ENCODE results near the gene PI4K2B. TPM values are rescaled to one million over a fixed set of nuclear protein-coding genes. Genes with fewer than 3 reads are reported as not detected.

Gene PI4K2B
- total RNA-seq, 2 donors from 2014 or later = 15.6 to 16.1 TPM

DNA sequence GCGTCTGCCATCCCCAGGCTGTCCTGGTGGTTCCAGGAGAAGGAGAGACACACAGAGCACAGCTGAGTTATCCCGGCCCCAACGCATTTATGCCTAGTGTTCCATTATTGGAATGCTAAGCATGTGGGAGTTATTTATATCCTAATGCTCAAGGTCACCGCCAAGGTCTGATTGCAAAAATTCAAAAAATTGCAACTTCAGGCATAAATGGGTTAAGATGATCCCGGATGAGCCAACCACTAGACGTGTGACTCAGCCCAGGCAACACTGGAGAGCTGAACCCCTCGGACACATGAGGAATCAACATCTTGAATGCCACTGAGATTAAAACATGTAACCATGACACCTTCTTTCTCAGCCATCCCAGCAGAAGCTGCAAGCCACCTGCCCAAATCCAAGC lies 74.9 kb downstream of the PI4K2B start:
- Histone ChIP-seq H3K4me1 (ENCODE audit: control insufficient read depth, insufficient read depth, low read length) (no peaks in the 10 kb centered on the region), H3K9me3 (ENCODE audit: control insufficient read depth, low read length) (peaks cover 6% of the 10 kb centered on the region), H3K27ac (ENCODE audit: low read depth, low read length) (no peak overlapping the region), H3K4me3 (ENCODE audit: low read length) (no peak overlapping the region), H3K9ac (ENCODE audit: extremely low read depth, low read length, poor library complexity, severe bottlenecking) (no peak overlapping the region), H3K27me3 (ENCODE audit: control insufficient read depth, insufficient read depth, low read length, poor library complexity, severe bottlenecking) (no peaks in the 10 kb centered on the region), H3K36me3 (ENCODE audit: control insufficient read depth, insufficient read depth, low read length) (no peaks in the 10 kb centered on the region)
- Mint-ChIP-seq H3K4me1 (peaks cover 8% of the 10 kb centered on the region), H3K27me3 (ENCODE audit: insufficient read depth) (peaks cover 1% of the 10 kb centered on the region), H3K36me3 (ENCODE audit: low read depth) (no peaks in the 10 kb centered on the region), H3K27ac (no peak overlapping the region), H3K4me3 (no peak overlapping the region), H3K9me3 (peaks cover 4% of the 10 kb centered on the region)
- DNase-seq = no peak
- 74 to 90% methylated on average over 6 to 7 of the region's 7 CpGs for WGBS, 2 experiments (ENCODE audit: insufficient coverage in 1 of 2, insufficient read length in 1 of 2)
- TF ChIP-seq, protein P1, sequence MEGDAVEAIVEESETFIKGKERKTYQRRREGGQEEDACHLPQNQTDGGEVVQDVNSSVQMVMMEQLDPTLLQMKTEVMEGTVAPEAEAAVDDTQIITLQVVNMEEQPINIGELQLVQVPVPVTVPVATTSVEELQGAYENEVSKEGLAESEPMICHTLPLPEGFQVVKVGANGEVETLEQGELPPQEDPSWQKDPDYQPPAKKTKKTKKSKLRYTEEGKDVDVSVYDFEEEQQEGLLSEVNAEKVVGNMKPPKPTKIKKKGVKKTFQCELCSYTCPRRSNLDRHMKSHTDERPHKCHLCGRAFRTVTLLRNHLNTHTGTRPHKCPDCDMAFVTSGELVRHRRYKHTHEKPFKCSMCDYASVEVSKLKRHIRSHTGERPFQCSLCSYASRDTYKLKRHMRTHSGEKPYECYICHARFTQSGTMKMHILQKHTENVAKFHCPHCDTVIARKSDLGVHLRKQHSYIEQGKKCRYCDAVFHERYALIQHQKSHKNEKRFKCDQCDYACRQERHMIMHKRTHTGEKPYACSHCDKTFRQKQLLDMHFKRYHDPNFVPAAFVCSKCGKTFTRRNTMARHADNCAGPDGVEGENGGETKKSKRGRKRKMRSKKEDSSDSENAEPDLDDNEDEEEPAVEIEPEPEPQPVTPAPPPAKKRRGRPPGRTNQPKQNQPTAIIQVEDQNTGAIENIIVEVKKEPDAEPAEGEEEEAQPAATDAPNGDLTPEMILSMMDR (conservative IDR thresholded peaks at IDR 0.05) = no peak

DNA sequence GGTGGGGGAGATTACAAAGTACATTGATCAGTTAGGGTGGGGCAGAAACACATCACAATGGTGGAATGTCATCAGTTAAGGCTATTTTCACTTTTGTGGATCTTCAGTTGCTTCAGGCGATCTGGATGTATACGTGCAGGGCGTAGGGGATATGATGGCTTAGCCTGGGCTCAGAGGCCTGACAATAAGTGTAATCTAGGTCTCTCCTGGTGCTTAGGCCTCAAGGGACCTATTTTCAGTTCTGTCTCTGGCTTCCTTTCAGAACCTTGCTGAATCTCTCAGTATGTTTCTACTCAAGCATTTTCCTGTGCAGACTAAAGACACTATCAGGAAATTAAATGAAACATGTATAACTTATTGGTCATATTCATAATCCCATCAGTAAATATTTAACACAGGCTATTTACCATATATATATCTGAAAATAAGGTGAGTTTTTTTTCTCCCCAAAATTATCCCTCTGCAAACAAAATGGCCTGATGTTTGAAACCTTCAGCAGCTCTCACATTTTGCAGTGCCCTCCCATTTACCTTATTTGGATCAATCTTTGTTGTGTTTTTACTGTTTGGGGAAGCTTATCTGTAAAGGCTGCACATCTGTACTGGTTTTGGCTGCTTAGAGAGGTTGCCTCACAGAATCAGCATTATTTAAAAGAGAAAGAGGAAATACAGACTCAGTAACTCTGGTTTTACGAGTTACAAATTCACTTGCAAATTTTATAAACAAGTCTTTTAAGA lies 76.4 kb downstream of the PI4K2B start:
- Mint-ChIP-seq H3K9me3 (peaks cover 4% of the 10 kb centered on the region), H3K36me3 (ENCODE audit: low read depth) (no peaks in the 10 kb centered on the region), H3K27me3 (ENCODE audit: insufficient read depth) (peaks cover 1% of the 10 kb centered on the region), H3K4me3 (no peak overlapping the region), H3K27ac (no peak overlapping the region), H3K4me1 (peaks cover 8% of the 10 kb centered on the region)
- H3K27ac ChIP-seq (ENCODE audit: low read depth, low read length) = no peak overlapping the region
- H3K27me3 ChIP-seq (ENCODE audit: control insufficient read depth, insufficient read depth, low read length, poor library complexity, severe bottlenecking) = no peaks in the 10 kb centered on the region
- H3K9me3 ChIP-seq (ENCODE audit: control insufficient read depth, low read length) = peaks cover 6% of the 10 kb centered on the region
- TF ChIP-seq, protein P1 (conservative IDR thresholded peaks at IDR 0.05) = no peak
- no peaks in the 10 kb centered on the region for H3K4me1 ChIP-seq (ENCODE audit: control insufficient read depth, insufficient read depth, low read length)
- no peak overlapping the region for H3K9ac ChIP-seq (ENCODE audit: extremely low read depth, low read length, poor library complexity, severe bottlenecking)
- 90 to 96% methylated on average over 3 of the region's 4 CpGs for WGBS, 2 experiments (ENCODE audit: insufficient coverage in 1 of 2, insufficient read length in 1 of 2)
- no peak for DNase-seq
- H3K4me3 ChIP-seq (ENCODE audit: low read length) = no peak overlapping the region
- H3K36me3 ChIP-seq (ENCODE audit: control insufficient read depth, insufficient read depth, low read length) = no peaks in the 10 kb centered on the region

DNA sequence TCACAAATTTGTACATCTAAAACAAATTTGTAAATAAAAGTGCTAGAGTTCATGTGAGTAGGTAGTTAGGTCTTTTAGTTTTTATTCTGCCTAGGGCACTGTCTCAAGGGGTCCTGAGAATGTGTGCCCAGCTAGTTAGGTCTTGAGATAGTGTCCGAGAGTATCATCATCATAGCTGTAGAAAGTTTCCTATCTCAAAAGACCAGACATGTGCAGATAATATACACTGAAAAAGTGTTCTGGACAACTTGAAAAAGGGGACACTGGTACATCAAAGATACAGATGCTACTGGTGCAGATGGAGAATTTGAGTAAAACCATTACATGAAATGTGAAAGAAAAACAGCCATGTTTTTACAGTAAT lies 77.0 kb downstream of the PI4K2B start:
- Mint-ChIP-seq H3K27ac (no peak overlapping the region), H3K4me3 (no peak overlapping the region)
- 91 to 100% methylated on average over 1 of the region's 1 CpG for WGBS, 2 experiments (ENCODE audit: insufficient coverage in 1 of 2, insufficient read length in 1 of 2)

More for the DNA sequence above, 77.0 kb downstream of the PI4K2B start:
- Mint-ChIP-seq H3K27me3 (ENCODE audit: insufficient read depth) (peaks cover 1% of the 10 kb centered on the region), H3K9me3 (peaks cover 4% of the 10 kb centered on the region), H3K4me1 (peaks cover 8% of the 10 kb centered on the region), H3K36me3 (ENCODE audit: low read depth) (no peaks in the 10 kb centered on the region)
- TF ChIP-seq, protein P1 (conservative IDR thresholded peaks at IDR 0.05) = no peak
- H3K27ac ChIP-seq (ENCODE audit: low read depth, low read length) = no peak overlapping the region
- no peak for DNase-seq
- no peaks in the 10 kb centered on the region for H3K27me3 ChIP-seq (ENCODE audit: control insufficient read depth, insufficient read depth, low read length, poor library complexity, severe bottlenecking)
- no peak overlapping the region for H3K4me3 ChIP-seq (ENCODE audit: low read length)
- no peak overlapping the region for H3K9ac ChIP-seq (ENCODE audit: extremely low read depth, low read length, poor library complexity, severe bottlenecking)
- H3K36me3 ChIP-seq (ENCODE audit: control insufficient read depth, insufficient read depth, low read length) = peaks cover under 1% of the 10 kb centered on the region
- H3K9me3 ChIP-seq (ENCODE audit: control insufficient read depth, low read length) = peaks cover 6% of the 10 kb centered on the region
- H3K4me1 ChIP-seq (ENCODE audit: control insufficient read depth, insufficient read depth, low read length) = no peaks in the 10 kb centered on the region

Data from endodermal cell (in vitro differentiated cells).